Upper lobe of left lung (tissue), 4 donors: ENCODE data around the gene USP32.

Experiments used
- CTCF ChIP-seq, 6 experiments: fragments of 450-650 bp in 4 of 6; fragments of 200-600 bp in 2 of 6; sonication (generic) in 2 of 6; IDR thresholded peaks; one replicate each; pipeline ENCODE4 v1.5.1; 2016 to 2019; ENCODE audit warnings: antibody characterized with exemption in 6 of 6
- EP300 ChIP-seq, 4 donors: sonication (generic); formaldehyde crosslinking; IDR thresholded peaks; one replicate each; pipeline ENCODE4 v1.5.1; 2017; ENCODE audit warnings: antibody characterized with exemption in 4 of 4, control low read depth in 2 of 4
- POLR2A ChIP-seq, 4 donors: fragments of 450-650 bp; IDR thresholded peaks; one replicate each; pipeline ENCODE4 v1.5.1; 2016 to 2017; ENCODE audit warnings: antibody characterized with exemption in 4 of 4, mild to moderate bottlenecking in 2 of 4
- POLR2AphosphoS5 ChIP-seq, 2 donors: sonication (generic); formaldehyde crosslinking; IDR thresholded peaks; one replicate each; pipeline ENCODE4 v1.5.1; 2017; ENCODE audit warnings: antibody characterized with exemption in 2 of 2

DNA sequence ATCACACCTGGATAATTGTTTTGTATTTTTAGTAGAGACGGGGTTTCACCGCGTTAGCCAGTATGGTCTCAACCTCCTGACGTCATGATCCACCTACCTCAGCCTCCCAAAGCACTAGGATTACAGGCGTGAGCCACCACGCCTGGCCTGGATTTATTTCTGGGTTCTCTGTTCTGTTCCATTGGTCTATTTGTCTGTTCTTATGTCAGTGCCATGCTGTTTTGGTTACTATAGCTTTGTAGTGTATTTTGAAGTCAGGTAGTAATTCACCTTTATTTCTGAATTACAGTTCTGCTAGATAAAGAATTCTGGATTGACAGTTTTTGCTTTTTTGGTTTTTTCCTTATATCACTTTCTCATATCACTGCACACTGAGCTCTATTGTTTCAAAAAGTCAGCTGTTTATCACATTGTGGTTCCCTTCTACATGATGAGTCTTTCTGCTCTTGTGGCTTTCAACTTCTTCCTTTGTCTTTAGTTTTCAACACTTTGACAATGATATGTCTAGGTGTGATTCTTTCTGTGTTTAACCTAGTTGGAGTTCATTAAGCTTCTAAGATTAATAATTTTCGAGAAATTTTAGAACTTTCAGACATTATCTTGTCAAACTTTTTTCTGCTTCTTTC, 144.0 kb downstream of the USP32 start:
- no peak for TF ChIP-seq CTCF (IDR thresholded peaks at IDR 0.05)
- TF ChIP-seq POLR2A (IDR thresholded peaks at IDR 0.05): no peak
- TF ChIP-seq POLR2AphosphoS5 (IDR thresholded peaks at IDR 0.05): no peak
- TF ChIP-seq EP300 (IDR thresholded peaks at IDR 0.05): no peak
